Stimulated activated naive CD8-positive, alpha-beta T cell treated with anti-CD3 and anti-CD28 coated beads, Interleukin-15, amount 100 ng/mL, for 72 hours (primary cell): ENCODE data around the gene TMUB1.
A peak's percentile ranks its signal among the peaks of the same experiment; 100 is the strongest.

Experiments used
- ATAC-seq: fragments of 150-1000 bp; cut with Tn5 transposase; 2 replicates; pipeline ENCODE4 v1.10.0; 2021; ENCODE audit warnings: mild to moderate bottlenecking, moderate library complexity
- DNase-seq, 2 donors: peaks; one replicate each; pipeline ENCODE4 v3.0.0; 2021 to 2022
- H3K27ac Mint-ChIP-seq, 2 donors: one replicate each; pipeline ENCODE4 v1.8.0; 2022; ENCODE audit warnings: mild to moderate bottlenecking in 2 of 2, mixed read lengths in 2 of 2, moderate library complexity in 2 of 2
- H3K27me3 Mint-ChIP-seq: one replicate; pipeline ENCODE4 v1.8.0; 2022; ENCODE audit warnings: mixed read lengths
- H3K4me1 Mint-ChIP-seq: one replicate; pipeline ENCODE4 v1.8.0; 2022; ENCODE audit warnings: mild to moderate bottlenecking, mixed read lengths
- H3K4me3 Mint-ChIP-seq, 2 donors: one replicate each; pipeline ENCODE4 v1.8.0; 2022; ENCODE audit warnings: mild to moderate bottlenecking in 2 of 2, mixed read lengths in 2 of 2, moderate library complexity in 1 of 2
- H3K9me3 Mint-ChIP-seq, 2 donors: one replicate each; pipeline ENCODE4 v1.8.0; 2022; ENCODE audit warnings: mixed read lengths in 2 of 2

TMUB1 gene

DNA sequence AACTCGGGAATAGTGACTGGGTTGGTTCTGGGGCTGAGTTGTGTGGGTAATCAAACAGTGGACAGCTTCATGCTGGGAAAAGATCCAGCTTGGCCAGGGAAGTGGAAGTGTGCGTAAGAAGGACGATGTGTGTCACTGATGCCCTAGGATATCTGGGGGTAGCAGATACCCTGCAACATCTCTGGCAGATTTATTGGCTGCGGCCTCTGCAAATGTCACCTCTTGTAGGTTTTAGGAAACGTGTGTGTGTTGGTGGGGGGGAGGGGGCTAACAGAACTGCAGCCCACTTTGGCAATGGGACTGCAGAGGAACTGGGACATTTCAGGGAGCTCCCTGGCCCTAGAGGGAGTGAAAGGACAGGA lies 2.0 kb upstream of the TMUB1 start:
- peaks cover 34% of the 10 kb centered on the region for H3K27me3 Mint-ChIP-seq
- H3K4me3 Mint-ChIP-seq = peak overlapping the region; percentile 84 to 91
- H3K9me3 Mint-ChIP-seq = no peaks in the 10 kb centered on the region
- DNase-seq = no peak
- peak overlapping the region in 1 of 2 donors; percentile 8 for H3K27ac Mint-ChIP-seq
- ATAC-seq = no peak
- peaks cover 63% of the 10 kb centered on the region for H3K4me1 Mint-ChIP-seq

GRCh38 chr7:151083824-151084160 lies 499 bp upstream of the TMUB1 start:
- ATAC-seq (no peak), DNase-seq (no peak)
- peaks cover 65% of the 10 kb centered on the region for H3K4me1 Mint-ChIP-seq
- peaks cover 20% of the 10 kb centered on the region for H3K27me3 Mint-ChIP-seq
- H3K27ac Mint-ChIP-seq = no peak overlapping the region
- peak overlapping the region; percentile 96 to 99 for H3K4me3 Mint-ChIP-seq
- no peaks in the 10 kb centered on the region for H3K9me3 Mint-ChIP-seq

GRCh38 chr7:151082141-151083070 lies 887 bp downstream of the TMUB1 start:
- Mint-ChIP-seq H3K4me1 (peaks cover 64% of the 10 kb centered on the region), H3K4me3 (peak overlapping the region; percentile 96 to 99), H3K27ac (peak overlapping the region; percentile 69 to 97), H3K27me3 (peaks cover 18% of the 10 kb centered on the region), H3K9me3 (no peaks in the 10 kb centered on the region)
- no peak for ATAC-seq
- DNase-seq = no peak

DNA sequence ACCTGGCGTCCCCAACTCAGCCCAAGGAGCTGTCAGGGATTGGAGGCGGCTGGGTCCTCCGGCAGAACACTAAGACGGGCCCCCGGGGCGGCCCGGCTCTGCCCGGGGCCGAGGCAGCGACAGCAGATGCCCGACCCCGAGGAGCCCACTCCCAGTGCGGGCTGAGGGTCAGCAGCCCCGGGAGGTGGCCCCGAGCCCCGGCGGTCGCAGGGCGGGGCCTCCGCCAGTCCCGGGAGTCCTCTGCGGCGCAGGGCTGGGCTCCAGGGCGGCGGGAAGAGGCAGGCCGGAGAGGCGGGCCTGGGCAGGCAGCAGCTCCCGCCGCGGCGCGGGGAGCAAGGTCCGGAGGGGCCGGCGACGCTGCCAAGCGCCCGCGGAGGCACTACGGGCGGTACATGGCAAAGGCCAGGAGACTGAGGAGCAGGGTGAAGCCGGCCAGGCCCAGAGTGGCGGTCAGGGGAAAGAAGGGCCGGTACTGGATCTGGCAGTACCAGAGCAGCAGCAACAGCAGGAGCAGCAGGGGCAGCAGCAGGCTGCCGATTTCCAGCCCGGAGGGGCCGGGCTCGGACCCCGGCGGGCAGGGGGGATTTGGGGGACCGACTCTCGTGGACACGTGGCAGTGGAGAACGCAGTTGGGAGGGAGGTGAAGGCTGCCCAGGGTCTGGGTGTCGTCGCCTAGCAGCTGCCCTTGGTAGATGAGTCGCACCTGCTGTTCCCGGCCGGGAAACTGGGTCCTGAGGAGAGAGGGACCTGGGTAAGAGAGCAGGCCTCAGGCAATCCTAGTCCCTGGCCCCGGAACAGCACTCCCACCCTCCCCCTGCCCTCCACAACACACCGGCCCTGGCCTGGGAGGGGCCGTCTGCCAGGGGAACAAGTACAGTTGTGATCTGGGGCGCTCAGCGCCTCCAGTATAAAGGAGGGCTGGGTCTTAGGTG lies 1.9 kb downstream of the TMUB1 start:
- Mint-ChIP-seq H3K4me3 (peak overlapping the region; percentile 96 to 99), H3K27ac (peak overlapping the region; percentile 31 to 69)

DNA sequence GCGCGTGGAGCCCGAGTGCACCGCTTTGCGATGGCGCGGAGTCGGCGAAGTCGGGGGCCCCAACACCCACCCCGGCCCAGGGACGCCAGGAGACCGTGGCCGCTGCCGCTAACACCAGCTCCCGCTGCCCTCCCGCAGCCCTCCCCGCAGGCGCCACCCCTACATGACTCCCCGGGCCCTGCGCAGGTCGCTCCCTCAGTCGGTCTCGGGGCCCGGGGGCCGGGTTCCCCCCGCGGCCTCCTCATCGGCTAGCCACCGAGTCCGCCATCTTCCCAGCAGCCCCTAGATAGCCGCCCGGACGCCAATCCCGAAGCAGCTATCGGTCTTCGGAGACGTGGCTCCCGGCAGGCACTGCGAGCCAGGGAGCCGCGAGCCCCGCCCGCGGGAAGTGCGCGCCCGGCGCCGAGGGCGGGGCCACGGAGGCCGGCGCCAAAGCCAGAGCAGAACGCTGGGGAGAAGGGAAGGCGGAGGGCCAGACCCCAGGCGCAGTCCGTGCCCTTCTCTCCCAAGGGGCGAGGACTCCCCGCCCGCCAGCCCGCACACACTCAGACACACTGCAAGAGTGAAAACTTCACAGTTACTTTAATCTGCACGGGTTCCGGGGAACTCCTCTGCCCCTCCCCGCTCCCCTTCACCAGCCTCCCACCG lies 2.6 kb downstream of the TMUB1 start, which contains the start of gene FASTK:
FASTK (minus strand) TSS at position 288 of the 648 bp plus-strand sequence; CDS start at position 245, 43 bp downstream.
- peaks cover 13% of the 10 kb centered on the region for H3K27me3 Mint-ChIP-seq
- peak within 1 kb of the TSS; percentile 96 to 99 for H3K4me3 Mint-ChIP-seq
- ATAC-seq = peak; percentile 85
- no peaks in the 10 kb centered on the region for H3K9me3 Mint-ChIP-seq
- peak; percentile 86 to 89 for DNase-seq
- peak within 1 kb of the TSS; percentile 95 to 97 for H3K27ac Mint-ChIP-seq
- peaks cover 65% of the 10 kb centered on the region for H3K4me1 Mint-ChIP-seq

More for the DNA sequence above, 1.9 kb downstream of the TMUB1 start:
- peaks cover 64% of the 10 kb centered on the region for H3K4me1 Mint-ChIP-seq
- no peaks in the 10 kb centered on the region for H3K9me3 Mint-ChIP-seq
- peaks cover 18% of the 10 kb centered on the region for H3K27me3 Mint-ChIP-seq
- ATAC-seq (no peak), DNase-seq (no peak)

GRCh38 chr7:151080067-151080521 lies 3.2 kb downstream of the TMUB1 start:
- Mint-ChIP-seq H3K4me1 (peaks cover 60% of the 10 kb centered on the region), H3K27me3 (peaks cover 8% of the 10 kb centered on the region), H3K27ac (peak overlapping the region; percentile 95 to 97), H3K4me3 (peak overlapping the region; percentile 85 to 92), H3K9me3 (no peaks in the 10 kb centered on the region)
- DNase-seq (no peak), ATAC-seq (peak; percentile 3)

DNA sequence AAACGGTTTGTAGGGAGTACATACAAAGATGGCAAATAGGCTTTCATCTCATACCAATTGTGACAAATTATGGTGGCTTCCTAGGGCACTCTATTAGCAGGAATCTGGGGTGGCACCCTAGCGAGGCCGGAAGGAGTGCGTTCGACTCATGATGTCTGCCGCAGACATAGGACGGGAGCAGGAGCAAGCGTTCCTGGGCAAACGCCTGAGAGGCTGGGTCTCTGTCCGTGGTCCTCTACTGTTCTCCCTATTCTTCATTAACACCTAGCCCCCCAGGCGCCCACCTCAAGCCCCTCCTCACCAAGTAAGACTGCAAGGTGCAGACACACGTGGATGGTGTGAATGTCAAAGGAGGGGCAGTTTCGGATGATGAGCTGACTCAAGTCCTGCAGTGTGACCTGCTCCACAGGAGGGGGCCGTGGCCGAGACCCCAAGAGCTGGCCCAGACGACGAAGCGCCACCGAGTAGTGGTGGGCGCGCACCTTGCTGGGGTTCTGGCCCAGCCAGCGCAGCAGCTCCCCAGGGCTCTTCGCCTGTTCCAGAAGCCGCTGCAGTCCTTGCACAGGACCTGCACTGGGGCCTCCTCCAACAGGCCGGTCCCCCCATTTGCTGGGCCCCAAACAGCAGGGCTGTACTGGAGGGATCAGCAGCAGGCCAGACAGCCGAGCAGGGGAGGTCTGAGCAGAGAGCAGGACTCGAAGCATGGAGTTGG lies 3.9 kb downstream of the TMUB1 start:
- DNase-seq = no peak
- Mint-ChIP-seq H3K4me3 (peak overlapping the region; percentile 85 to 92), H3K27ac (peak overlapping the region; percentile 22 to 67), H3K4me1 (peaks cover 62% of the 10 kb centered on the region), H3K9me3 (no peaks in the 10 kb centered on the region), H3K27me3 (peaks cover under 1% of the 10 kb centered on the region)
- ATAC-seq = no peak

DNA sequence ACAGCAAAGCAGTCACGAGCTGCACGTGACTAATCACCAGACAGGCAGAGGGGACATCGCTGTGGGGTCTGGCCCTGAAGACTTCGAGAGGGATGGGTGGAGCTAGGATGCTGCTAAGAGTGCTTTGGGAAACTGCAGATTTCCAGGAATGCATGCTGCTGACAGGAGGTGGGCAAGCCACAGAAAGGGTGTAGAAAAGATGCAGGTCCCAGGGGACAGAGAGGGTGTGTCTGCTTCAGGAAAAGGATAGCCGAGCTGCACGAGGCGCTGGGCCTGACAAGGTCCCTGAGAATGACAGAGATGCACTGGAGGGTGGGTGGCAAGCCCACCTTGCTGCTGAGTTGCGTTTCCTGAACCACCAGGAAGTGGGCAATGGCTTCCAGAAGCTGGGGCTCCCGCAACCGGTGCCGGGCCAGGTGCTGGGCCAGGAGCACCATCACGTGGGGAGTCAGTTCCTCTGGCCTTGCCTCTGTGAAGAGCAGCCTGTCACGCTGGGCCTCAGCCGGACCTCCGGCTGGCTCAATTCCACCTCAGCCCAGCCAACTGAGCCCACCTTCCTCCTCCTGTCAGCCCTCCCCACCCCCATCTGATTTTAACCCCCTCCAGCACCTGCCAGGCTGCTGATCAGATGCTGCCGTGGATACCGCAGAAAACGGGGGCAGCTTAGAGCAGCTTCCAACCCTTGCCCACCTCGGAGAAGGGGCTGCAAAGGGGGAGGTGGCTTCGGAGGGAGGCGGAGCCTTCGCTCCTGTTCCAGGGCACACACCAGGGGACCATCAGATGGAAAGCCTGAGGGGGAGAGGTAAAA lies 4.9 kb downstream of the TMUB1 start:
- ATAC-seq (no peak), DNase-seq (no peak)
- Mint-ChIP-seq H3K9me3 (no peaks in the 10 kb centered on the region), H3K4me1 (peaks cover 59% of the 10 kb centered on the region), H3K4me3 (peak overlapping the region; percentile 41 to 92), H3K27ac (peak overlapping the region; percentile 22 to 29), H3K27me3 (no peaks in the 10 kb centered on the region)

GRCh38 chr7:151077705-151078232 lies 5.5 kb downstream of the TMUB1 start:
- Mint-ChIP-seq H3K9me3 (no peaks in the 10 kb centered on the region), H3K27ac (peak overlapping the region; percentile 17 to 29), H3K4me1 (peaks cover 55% of the 10 kb centered on the region), H3K4me3 (peak overlapping the region; percentile 41 to 57), H3K27me3 (no peaks in the 10 kb centered on the region)
- DNase-seq (no peak), ATAC-seq (no peak)

GRCh38 chr7:151076863-151077704 lies 6.2 kb downstream of the TMUB1 start:
- H3K4me3 Mint-ChIP-seq = no peak overlapping the region
- ATAC-seq (no peak), DNase-seq (no peak)
- no peaks in the 10 kb centered on the region for H3K9me3 Mint-ChIP-seq
- H3K4me1 Mint-ChIP-seq = peaks cover 48% of the 10 kb centered on the region
- H3K27ac Mint-ChIP-seq = no peak overlapping the region
- no peaks in the 10 kb centered on the region for H3K27me3 Mint-ChIP-seq

GRCh38 chr7:151075978-151076426 lies 7.3 kb downstream of the TMUB1 start:
- ATAC-seq (no peak), DNase-seq (no peak)
- no peak overlapping the region for H3K4me3 Mint-ChIP-seq
- H3K27ac Mint-ChIP-seq = peak overlapping the region in 1 of 2 donors; percentile 44
- H3K4me1 Mint-ChIP-seq = peaks cover 40% of the 10 kb centered on the region
- H3K9me3 Mint-ChIP-seq = no peaks in the 10 kb centered on the region
- H3K27me3 Mint-ChIP-seq = no peaks in the 10 kb centered on the region

GRCh38 chr7:151075662-151075971 lies 7.7 kb downstream of the TMUB1 start:
- no peak overlapping the region for H3K4me3 Mint-ChIP-seq
- DNase-seq (no peak), ATAC-seq (no peak)
- H3K27ac Mint-ChIP-seq = no peak overlapping the region
- no peaks in the 10 kb centered on the region for H3K27me3 Mint-ChIP-seq
- peaks cover 40% of the 10 kb centered on the region for H3K4me1 Mint-ChIP-seq
- no peaks in the 10 kb centered on the region for H3K9me3 Mint-ChIP-seq
